GM12878 (cell line): ENCODE data around the gene GABBR2.

Experiments used
- ATF3 ChIP-seq: IDR thresholded peaks from 2 replicates; pipeline ENCODE4 v1.6.1; 2011; ENCODE audit warnings: low read depth, mild to moderate bottlenecking, low read length, moderate library complexity, borderline replicate concordance; ENCODE audit errors: extremely low read depth
- BACH1 ChIP-seq: fragments of 450-650 bp; IDR thresholded peaks from 2 replicates; pipeline ENCODE4 v1.6.1; 2017; ENCODE audit warnings: mild to moderate bottlenecking, borderline replicate concordance
- CHD2 ChIP-seq: IDR thresholded peaks from 2 replicates; pipeline ENCODE4 v1.6.1; 2011; ENCODE audit warnings: low read depth, low read length, improper control_type of control experiment, borderline replicate concordance
- CTCF ChIP-seq, 3 experiments: IDR thresholded peaks in 2 of 3; conservative IDR thresholded peaks in 1 of 3; 2 replicates each; pipeline ENCODE4 v1.5.1; 2011; ENCODE audit warnings: low read depth in 3 of 3, low read length in 3 of 3, mild to moderate bottlenecking in 3 of 3, control low read depth in 2 of 3, moderate library complexity in 2 of 3, inconsistent platforms in 1 of 3, mixed read lengths in 1 of 3; ENCODE audit not compliant: control insufficient read depth in 2 of 3, insufficient read depth in 1 of 3; ENCODE audit errors: extremely low read depth in 1 of 3
- EP300 ChIP-seq, 2 experiments: fragments of 150-350 bp in 1 of 2; IDR thresholded peaks; 2 replicates each; pipeline ENCODE4 v1.6.1; 2011 to 2012; ENCODE audit warnings: low read depth in 2 of 2, low read length in 2 of 2, borderline replicate concordance in 1 of 2, improper control_type of control experiment in 1 of 2, inconsistent platforms in 1 of 2; ENCODE audit not compliant: control insufficient read depth in 1 of 2
- POLR2A ChIP-seq: IDR thresholded peaks from 2 replicates; pipeline ENCODE4 v1.6.1; 2011; ENCODE audit warnings: low read depth, mild to moderate bottlenecking, low read length
- RFX5 ChIP-seq: IDR thresholded peaks from 2 replicates; pipeline ENCODE4 v1.6.1; 2011; ENCODE audit warnings: low read depth, low read length, improper control_type of control experiment
- SUZ12 ChIP-seq: fragments of 200-600 bp; sonication (generic); IDR thresholded peaks from one replicate; pipeline ENCODE4 v1.6.1; 2018; ENCODE audit warnings: antibody characterized with exemption, mild to moderate bottlenecking; ENCODE audit not compliant: unreplicated experiment
- USF2 ChIP-seq: IDR thresholded peaks from 2 replicates; pipeline ENCODE4 v1.6.1; 2011; ENCODE audit warnings: low read depth, low read length, improper control_type of control experiment, borderline replicate concordance
- ZNF274 ChIP-seq: IDR thresholded peaks from one replicate; pipeline ENCODE4 v1.8.0; 2011; ENCODE audit not compliant: insufficient read length, insufficient read depth

- no peak for TF ChIP-seq RFX5
- no peak for TF ChIP-seq POLR2A
- TF ChIP-seq ATF3: no peak
- no peak for TF ChIP-seq CTCF (IDR thresholded peaks at IDR 0.05 in 2 of 3, conservative IDR thresholded peaks at IDR 0.05 in 1 of 3; ENCODE audit: control insufficient read depth in 2 of 3, extremely low read depth in 1 of 3, insufficient read depth in 1 of 3, low read depth in 3 of 3, low read length in 3 of 3)
- no peak for TF ChIP-seq ZNF274
- TF ChIP-seq CHD2: no peak
- TF ChIP-seq EP300 (IDR thresholded peaks at IDR 0.05; ENCODE audit: borderline replicate concordance in 1 of 2, control insufficient read depth in 1 of 2, low read depth in 2 of 2, low read length in 2 of 2): no peak
- TF ChIP-seq BACH1: no peak
- no peak for TF ChIP-seq USF2
- TF ChIP-seq SUZ12: no peak
These were observed 293.0 kb downstream of the GABBR2 start for GRCh38 chr9:98415782-98416181.
